SIG-M5 treated with dmso at 0.1 percent for 504 hours (cell line): Measurements from ENCODE around the gene PGAM2.

Source experiments
- DNase-seq: peaks from one replicate; lab custom pipeline; 2025; ENCODE audit not compliant: unreplicated experiment; lab: John Stamatoyannopoulos, UW

The PGAM2 gene

GRCh38 chr7:44103923-44104859, 38.8 kb upstream of the PGAM2 start, which contains the start of gene AEBP1:
Gene AEBP1, plus strand, starts transcription at chr7:44104345. Its CDS starts 321 bp downstream, at chr7:44104666.
- DNase-seq = no peak

DNA sequence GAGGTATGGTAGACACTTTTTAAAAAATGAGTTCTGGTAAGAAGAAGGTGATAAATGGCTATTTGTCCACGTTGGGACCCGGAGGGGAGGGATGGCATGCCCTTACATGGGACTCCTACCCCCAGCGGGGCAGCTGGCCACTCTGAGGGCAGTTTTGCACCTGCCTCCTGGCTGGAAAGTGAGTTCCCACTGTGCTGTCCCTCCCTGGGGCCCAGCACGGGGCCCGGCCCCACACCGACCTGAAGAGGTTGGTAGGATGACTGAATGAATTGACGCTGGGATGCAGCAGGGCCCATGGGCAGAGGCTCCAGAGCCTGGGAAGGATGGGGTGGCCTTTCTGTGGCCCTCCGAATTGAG, 38.2 kb upstream of the PGAM2 start:
- no peak for DNase-seq

GRCh38 chr7:44102846-44103565, 37.6 kb upstream of the PGAM2 start:
- no peak for DNase-seq

DNA sequence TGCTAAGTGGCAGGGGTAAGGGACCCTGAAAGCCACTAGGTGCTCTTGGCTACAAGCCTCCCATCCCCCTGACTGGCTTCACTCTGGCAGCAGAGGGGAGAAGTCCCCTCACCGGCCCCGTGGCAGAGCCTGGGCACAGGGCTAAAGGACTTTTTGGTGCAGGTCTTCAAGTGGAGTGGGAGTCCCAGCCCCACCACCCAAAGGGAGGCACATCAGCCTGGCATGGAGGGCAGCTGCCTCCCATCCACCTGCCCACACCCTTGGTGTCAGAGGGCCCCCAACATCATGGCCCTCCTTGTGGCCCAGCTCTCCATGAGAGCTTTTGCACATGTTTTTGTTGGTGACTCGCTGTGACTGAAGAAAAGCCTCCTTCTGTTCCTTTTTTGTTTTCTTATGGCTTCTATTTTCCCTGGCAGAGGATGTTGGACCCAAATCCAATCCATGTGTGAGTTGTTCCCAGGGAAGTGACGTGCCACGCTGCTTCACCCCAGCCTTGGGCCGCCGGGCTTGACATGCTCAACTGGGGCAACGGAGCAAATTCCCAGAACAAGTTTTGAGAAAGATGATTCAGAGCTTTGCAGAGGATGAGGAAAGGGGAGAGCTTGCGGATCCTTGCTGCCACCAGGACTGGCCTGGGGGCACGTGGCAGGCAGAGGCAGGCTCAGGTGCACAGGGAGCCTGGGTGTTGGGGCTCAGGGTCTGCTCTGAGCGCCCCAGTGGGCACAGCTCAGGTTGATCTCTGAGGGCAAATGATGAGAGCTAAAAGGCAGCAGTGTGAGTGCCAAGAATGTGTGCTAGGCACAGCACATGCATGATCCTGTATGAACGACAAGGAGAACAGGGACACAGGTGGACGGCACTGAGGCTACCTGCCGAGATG, 36.8 kb upstream of the PGAM2 start:
- no peak for DNase-seq

DNA sequence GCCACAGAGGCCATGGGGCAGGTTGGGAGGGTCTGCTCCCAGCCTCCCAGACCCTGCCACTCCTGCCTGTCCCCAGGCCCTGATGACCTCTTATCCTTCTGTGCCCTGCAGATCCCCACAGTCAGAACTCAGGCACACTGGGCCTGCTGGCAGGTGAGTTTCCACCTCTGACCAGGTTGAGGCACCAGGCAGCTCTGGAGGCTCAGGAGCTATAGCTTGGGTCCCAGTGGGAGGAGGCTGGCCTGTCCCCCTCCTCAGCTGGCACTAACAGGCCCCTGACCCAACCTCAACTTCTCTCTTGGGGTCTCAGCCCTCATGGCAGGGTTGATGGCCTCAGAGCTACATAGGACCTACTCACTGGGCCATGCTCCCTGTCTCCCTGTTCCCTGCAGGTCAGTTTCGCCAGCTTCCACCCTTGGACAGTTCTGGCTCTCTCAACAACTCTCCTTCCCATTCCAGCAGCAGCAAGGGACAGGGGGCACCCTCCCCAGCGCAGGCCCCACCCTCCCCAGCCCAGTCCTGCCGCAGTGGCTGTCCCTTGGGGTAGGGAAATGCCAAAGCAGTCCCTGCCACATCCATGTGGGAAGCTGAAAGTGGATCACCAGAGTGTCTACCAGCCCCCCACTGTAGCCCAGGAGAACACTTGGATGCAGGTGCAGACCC, 36.1 kb upstream of the PGAM2 start:
- no peak for DNase-seq

DNA sequence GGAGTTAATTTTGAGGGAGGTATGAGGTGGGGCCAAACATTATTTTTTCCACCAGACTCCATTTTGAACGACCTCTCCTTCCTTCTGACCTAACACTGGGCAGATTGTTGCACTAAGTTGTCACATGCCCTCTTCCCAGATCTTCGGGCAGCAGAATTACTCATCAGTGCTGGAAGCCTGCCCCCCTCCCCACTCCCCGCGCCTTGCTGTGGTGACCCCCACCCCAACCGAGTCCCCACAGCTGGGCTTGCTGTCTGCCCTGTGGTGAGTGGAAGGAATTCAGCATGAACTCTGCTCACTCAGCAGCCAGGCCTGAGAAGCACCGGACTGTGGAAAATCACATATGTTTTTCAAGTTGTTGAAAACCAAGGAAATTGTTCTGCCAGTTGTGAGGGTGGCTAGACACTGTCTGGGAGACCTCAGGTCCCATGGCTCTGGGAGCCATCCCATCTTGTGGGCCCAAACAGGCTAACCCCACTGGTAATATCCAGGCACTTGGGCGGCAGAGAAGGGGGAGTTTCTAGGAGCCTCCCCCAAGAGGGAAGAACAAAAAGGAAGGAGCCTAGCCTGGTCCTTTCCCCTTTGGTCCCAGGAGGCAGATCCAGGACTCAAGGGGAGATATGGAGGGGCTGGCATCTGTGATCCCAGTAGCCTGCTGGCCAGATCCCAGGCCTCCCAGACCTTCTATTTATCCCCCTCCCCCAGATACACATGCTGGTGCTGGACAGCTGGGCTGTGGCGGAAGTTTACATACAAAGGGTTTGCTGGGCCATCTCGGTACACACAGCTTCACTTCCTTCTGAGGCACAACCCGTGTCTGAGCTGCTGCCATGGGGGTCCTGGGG, 35.3 kb upstream of the PGAM2 start:
- DNase-seq = no peak

DNA sequence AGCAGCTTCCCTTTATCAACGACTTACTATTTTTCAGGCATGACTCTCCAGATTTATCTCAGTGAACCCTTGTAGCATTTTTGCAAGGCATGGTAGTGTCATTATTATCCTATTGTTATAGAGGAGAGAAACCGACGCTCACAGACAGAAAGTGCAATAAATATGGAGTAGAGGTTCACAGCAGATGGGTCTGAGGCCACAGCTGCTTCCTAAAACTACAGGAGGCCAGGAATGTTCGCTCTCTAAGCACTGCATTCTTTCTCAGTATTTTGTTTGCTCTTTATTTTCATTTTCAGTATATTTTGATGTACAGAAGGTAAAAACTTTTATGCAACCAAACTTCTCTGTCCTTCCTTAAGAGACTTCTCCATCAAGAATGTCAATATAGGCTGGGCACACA, 34.3 kb upstream of the PGAM2 start:
- DNase-seq = no peak

GRCh38 chr7:44098092-44099068, 33.0 kb upstream of the PGAM2 start:
- no peak for DNase-seq

DNA sequence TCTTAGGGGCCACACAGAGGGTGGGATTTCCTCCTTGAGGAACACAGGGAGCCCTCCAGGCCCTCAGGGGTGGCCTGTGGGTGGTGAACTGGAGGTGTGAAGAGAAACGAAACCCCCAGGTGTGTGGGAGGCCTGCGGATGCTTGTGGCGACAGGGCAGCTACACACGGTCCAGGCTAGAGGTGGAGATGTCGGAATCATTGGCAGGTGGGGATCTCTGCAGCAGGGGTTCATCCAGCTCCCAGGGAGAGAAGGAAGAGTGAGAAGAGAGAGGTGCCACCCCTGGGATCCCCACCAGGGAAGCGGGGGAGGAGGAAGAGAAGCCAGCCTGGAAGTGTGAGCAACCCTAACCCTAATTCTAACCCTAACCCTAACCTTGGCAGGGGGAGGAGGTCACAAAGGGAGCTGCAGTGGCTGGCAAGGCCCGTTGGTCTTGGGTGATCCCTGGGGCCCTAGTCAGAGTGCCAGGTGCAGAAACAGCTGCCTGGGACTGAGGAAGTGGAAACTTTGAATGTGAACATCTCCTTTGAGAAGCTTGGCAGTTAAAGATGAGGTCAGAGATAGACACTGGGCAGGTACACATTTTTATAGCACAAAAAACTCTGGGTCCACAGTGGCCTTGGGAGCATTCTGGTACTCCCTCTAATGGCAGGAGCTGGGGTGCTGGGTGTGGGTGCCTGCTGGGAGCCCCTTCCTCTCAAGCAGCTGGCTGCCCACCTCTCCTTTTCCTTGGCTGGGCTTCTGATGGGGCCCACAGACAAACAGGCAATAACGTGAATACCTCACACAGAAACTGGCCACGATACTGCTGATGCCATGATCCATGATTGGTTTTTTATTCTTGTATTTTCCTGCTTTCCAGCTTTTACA, 31.9 kb upstream of the PGAM2 start:
- no peak for DNase-seq

DNA sequence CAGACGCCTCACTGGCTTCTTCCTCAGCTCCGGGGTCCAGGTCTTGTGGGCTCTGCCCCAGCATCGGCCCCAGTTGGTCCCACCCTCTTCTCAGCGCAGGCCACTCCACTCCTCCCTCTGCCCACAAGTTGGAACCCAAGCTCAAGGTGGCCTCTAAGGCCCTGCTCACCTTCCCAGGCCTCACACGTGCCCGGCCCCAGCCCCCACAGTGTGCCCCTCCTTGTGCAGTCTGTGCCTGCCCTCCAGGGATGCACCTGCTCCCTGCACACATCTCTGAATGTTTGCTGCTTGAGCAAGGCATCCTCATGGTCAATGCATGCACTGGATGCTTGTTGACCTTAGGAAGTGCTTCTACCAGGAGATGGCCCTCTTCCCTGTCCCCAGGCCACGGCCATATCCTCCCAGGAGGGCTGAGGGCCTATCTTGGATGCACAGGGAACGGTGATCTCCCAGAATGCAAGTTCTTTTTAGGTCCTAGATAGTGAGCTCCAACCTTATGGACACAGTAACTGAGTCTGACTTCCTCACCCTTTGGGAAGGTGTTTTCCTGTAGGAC, 31.0 kb upstream of the PGAM2 start:
- no peak for DNase-seq

GRCh38 chr7:44095781-44096180, 30.4 kb upstream of the PGAM2 start:
- DNase-seq = no peak

GRCh38 chr7:44094883-44095592, 29.7 kb upstream of the PGAM2 start:
- DNase-seq = no peak

DNA sequence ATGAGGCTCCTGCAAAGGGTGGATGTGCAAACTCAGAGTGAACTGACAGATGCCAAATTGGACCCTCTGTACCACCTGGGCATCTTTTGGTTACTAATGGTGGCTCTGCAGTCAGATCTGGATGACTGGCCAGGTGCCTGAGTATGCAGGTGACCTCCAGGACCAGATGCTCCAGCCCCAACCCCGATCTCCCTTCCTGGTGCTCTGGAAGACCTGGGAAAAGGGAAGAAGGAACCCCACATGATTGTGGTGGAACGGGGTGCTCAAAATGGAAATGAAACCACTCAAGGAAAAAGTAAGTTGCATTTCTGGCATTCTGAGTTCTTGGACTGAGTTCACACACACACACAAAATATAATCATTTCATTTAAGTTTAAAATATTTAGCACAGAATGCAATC, 29.0 kb upstream of the PGAM2 start:
- no peak for DNase-seq

GRCh38 chr7:44093102-44093641, 27.8 kb upstream of the PGAM2 start:
- no peak for DNase-seq

GRCh38 chr7:44087911-44088838, 22.8 kb upstream of the PGAM2 start:
- DNase-seq = no peak
